GM19395 (cell line): ENCODE measurements around the gene C3orf20.
"Not testable (repeated sequence)": the region's sequence is repeated elsewhere in the genome, so short reads cannot be mapped to it uniquely, and the experiment has no call there.

Source experiments
- ATAC-seq: cut with Tn5 transposase; IDR thresholded peaks from one replicate; pipeline ENCODE4 v1.9.1; 2021; ENCODE audit warnings: mild to moderate bottlenecking, moderate library complexity; ENCODE audit not compliant: unreplicated experiment

The C3orf20 gene

DNA sequence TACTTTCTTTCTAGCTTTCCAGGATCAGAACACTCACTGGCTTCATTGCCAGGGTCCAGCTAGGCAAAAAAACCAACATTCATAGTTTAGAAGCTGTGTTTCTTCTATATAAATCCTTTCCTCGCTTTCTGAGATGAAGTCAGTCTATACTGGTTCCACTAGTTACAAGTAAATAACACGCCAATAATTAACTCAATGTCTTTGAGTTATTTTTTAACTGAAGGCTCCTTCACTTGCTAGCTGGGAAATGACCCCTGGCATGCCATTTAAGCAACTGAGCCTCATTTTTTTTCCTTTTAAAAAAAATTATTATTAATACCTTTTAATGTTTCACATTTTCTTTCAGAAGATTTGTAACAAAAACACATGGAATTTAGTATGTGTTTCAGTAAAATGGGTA lies 25.5 kb upstream of the C3orf20 start:
- no peak for ATAC-seq

DNA sequence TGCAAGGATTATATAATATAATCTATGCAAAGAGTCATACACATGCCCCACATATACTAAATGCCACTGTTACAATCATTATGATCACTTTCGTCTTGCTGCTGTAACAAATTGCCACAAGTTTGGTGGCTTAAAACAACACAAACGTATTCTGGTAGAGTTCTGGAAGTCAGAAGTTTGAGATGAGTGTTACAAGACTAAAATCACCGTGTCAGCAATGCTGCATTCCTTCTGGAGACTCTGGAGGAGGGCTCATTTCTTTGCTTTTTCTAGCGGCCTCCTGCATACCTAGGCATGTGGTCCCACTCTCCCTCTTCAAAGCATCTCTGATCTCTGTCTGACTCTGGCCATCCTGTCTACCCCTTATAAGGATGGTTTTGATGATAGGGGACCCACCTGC lies 24.7 kb upstream of the C3orf20 start:
- ATAC-seq, result no peak

GRCh38 chr3:14651440-14652251 lies 23.3 kb upstream of the C3orf20 start, which contains the start of gene CCDC174:
CCDC174 (plus strand) TSS chr3:14651762; CDS start chr3:14651837, 75 bp downstream.
- peak; percentile 99 for ATAC-seq

DNA sequence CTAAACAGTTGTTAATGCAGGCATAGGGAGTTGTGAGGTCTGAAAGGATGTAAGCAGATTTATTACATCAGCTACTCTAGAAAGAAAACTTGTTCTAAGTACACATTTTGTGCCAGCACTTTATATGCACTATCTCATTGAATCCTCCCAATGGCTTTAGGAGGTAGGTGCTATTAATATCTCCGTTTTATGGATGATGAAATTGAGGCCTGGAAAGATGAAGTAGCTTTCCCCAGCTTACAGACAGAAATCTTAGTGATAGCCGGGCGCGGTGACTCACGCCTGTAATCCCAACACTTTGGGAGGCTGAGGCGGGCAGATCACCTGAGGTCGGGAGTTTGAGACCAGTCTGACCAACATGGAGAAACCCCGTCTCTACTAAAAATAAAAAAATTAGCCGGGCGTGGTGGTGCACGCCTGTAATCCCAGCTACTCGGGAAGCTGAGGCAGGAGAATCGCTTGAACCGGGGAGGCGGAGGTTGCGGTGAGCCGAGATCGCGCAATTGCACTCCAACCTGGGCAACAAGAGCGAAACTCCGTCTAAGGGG lies 22.5 kb upstream of the C3orf20 start:
- ATAC-seq, result not testable (repeated sequence)

GRCh38 chr3:14657579-14657978 lies 17.4 kb upstream of the C3orf20 start:
- ATAC-seq, result no peak

DNA sequence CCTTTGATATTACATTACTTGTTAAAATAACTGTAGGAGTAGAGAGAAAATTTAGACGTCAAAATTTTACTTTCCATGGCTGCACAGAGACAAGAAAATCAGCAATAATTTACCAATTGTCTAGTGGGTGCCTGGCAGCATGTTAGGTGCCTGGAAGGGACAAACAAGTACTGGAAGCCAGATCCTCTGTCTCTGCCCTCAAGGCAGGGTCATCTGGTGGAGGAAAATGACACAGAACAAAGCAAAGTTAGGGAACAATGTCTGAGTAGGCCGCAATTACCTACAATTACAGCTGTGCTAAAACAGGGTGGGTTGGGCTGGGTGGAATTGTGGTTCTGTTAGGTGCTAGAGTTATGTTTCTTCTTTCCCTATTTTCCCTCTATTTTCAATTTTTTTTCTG lies 16.0 kb upstream of the C3orf20 start:
- ATAC-seq, result no peak

- no peak for ATAC-seq
Observed at GRCh38 chr3:14660942-14661341, 14.0 kb upstream of the C3orf20 start.

DNA sequence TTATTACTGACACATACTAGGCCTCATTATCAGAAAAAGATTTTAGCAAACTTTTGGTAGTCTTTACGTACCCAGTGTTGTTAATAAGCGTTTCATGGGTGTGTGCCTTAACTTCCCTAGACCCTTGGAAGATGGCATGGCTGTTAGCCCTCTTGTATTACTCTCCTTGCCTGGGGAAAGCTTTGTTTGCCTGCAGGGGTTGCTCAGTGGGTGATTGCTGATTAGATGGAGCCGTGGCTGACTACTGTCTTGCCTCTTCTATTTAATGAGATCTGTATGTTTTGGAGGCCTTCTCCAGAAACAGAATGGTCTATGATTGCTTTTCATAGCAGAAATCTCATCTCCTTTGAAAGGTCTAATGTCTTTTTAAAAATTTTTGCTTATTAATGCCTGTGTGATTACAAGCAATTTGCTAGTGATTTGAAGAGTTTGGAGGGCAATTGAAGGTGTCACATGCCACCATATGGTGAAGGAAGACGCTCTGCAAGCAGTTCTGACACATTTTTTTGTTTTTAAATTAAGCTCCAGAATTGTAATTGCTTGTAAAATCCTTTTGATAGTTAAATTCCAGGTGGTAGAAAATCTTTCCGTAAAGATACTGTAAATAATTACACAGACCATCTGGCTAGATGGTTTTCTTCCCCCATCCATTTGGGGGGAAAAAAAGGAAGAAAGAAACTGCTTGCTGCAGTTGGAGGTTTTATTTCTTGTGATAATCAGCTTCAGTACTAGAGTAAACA lies 11.4 kb upstream of the C3orf20 start:
- no peak for ATAC-seq

GRCh38 chr3:14664170-14664569 lies 10.8 kb upstream of the C3orf20 start:
- ATAC-seq, result no peak

DNA sequence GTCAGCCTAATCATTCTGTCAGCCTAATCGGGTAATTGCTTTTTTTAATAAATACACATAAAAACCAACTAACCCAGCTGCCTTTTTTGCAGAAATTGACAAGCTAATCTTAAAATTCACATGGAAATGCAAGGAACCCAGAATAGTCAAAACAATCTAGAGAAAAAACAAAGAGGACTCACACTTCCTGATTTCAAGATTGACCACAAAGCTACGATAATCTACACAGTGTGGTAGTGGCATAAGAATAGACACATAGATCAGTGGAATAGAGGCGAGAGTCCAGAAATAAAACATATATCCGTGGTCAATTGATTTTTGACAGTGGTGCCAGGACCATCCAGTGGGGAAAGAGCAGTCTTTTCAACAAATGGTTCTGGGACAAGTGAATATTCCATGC lies 2.4 kb upstream of the C3orf20 start:
- no peak for ATAC-seq

DNA sequence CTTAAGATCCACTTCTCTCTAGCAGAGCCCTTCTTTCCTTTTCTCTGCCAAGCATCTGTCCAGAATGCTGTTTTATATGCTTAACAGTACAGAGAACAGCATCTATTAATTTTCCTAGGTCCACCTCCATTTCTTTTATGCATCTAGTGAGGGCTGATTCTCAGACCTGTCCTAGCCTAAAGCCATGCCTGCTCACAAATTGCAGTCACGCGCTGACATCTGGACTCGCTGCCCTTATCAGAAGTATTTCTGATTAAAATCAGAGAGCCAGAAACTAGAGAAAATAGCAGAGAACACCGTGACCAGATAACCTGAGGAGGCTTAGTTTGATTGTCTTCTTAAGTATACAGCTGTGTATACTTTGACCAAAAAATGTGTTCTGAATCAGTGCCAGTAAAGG lies 1.9 kb downstream of the C3orf20 start:
- no peak for ATAC-seq

- no peak for ATAC-seq
Observed at GRCh38 chr3:14678015-14678503, 3.1 kb downstream of the C3orf20 start.

DNA sequence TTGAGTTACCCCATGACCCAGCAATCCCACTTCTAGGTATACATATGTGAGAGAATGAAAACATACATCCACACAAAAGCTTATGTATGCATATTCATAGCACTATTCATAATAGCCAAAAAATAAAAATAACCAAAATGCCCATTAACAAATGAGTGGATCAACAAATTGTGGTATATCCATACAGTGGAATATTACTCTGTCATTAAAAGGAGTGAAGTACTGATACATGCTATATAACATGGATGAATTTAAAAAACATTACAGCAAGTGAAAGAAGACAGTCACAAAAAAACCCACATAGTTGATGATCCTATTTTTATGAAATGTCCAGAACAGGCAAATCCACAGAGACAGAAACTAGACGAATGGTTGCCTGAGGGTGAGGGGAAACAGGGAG lies 5.2 kb downstream of the C3orf20 start:
- ATAC-seq, result no peak

GRCh38 chr3:14680716-14681115 lies 5.8 kb downstream of the C3orf20 start:
- ATAC-seq, result no peak

DNA sequence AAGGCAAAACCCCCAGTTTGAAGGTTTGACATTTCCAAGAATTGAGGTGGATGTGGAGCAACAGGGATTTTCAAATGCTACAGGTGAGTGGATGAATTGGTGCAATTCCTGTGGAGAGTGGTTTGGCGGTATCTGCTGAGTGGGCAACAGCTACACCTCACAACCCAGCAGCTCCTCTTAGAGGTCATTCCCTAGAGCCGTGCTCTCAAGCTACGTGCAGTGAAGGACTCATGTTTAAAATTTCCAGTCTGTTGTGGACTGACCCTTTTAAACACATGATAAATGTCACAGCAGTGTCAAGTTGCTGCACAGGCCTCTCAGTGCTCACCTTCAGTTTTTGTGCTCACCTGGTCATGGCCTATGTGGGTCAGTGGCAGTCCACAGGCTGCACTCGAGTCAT lies 9.5 kb downstream of the C3orf20 start:
- no peak for ATAC-seq

DNA sequence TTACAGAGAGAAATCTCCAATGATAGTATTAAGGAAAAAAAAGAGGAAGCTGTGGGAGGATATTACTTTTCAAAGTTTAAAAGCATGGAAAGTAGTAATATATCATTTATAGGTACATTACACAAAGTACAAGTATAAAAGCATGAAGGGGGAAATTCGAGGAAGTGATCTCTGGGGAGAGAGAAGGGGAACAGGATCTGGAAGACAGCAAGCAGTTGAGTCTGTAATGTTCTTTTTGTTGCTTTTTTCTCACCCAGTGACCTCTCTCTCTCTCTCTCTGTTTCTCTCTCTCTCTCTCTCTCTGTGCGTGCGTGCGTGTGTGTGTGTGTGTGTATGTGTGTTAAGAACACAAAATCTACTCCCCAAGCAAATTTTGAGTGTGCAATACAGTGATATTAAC lies 10.2 kb downstream of the C3orf20 start:
- ATAC-seq, result no peak

DNA sequence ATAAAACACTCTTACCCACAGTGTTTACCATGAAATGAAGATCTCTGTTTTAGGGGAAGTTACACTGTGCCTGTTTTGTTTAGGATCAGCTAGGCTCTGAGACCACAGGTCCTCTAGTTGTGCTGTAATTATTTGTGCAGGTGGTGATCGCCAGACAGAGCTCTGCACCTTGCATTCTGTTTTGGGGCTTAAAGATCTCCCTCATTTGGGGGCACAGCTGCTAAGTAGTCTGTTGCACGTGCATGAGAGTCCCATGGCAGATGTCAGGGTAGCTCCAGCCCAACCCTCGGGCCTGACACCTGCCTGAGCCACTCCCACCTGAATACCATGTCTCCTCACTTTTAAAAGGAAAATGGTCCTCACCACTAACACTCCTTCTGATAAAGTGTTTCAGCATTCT lies 12.4 kb downstream of the C3orf20 start:
- ATAC-seq, result no peak

GRCh38 chr3:14688525-14688924 lies 13.6 kb downstream of the C3orf20 start:
- ATAC-seq, result peak; percentile 56

GRCh38 chr3:14689247-14689980 lies 14.5 kb downstream of the C3orf20 start:
- ATAC-seq, result no peak

DNA sequence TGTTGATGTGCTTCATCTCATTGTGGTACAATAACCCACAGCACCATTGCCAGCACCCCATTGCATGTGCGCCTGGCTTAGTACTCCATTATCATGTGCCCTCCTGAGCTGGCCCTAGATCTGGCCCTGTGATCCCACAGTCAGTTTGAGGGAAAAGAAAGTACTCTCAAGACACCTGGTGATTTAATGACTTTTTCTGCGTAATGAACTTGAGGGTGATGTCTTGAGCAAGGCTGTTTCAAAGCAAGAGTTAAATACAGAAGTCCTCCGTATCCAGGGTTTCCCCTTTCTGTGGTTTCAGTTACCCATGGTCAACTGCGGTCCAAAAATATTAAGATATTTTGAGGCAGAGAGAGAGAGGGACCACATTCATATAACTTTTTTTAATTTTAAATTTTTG lies 16.3 kb downstream of the C3orf20 start:
- ATAC-seq, result peak; percentile 45

- ATAC-seq, result no peak
Observed at GRCh38 chr3:14691719-14692118, 16.8 kb downstream of the C3orf20 start.
